ENCODE data around the gene PROSER3.
"Not testable (repeated sequence)": the region's sequence is repeated elsewhere in the genome, so short reads cannot be mapped to it uniquely, and the experiment has no call there.

The PROSER3 gene

GRCh38 chr19:35722897-35723296 is 35.1 kb upstream of the PROSER3 start:
- no peak for DNase-seq

GRCh38 chr19:35723671-35724070 is 34.3 kb upstream of the PROSER3 start:
- no peak for DNase-seq

GRCh38 chr19:35724132-35724531 is 33.8 kb upstream of the PROSER3 start:
- not testable (repeated sequence) for DNase-seq

- DNase-seq: no peak
These were observed 33.4 kb upstream of the PROSER3 start for GRCh38 chr19:35724560-35724959.

GRCh38 chr19:35725216-35725861 is 32.6 kb upstream of the PROSER3 start:
- no peak for DNase-seq

- DNase-seq: no peak
These were observed 30.7 kb upstream of the PROSER3 start for GRCh38 chr19:35727053-35727955.

- DNase-seq: no peak
These were observed 29.8 kb upstream of the PROSER3 start for GRCh38 chr19:35727956-35728706.

GRCh38 chr19:35729021-35729420 is 29.0 kb upstream of the PROSER3 start:
- no peak for DNase-seq

GRCh38 chr19:35729763-35730162 is 28.2 kb upstream of the PROSER3 start:
- no peak for DNase-seq

GRCh38 chr19:35730326-35730725 is 27.6 kb upstream of the PROSER3 start:
- no peak for DNase-seq

- DNase-seq: no peak
These were observed 26.6 kb upstream of the PROSER3 start for GRCh38 chr19:35731353-35731752.

GRCh38 chr19:35731779-35732405 is 26.1 kb upstream of the PROSER3 start:
- DNase-seq: no peak

- DNase-seq: no peak
These were observed 25.3 kb upstream of the PROSER3 start for GRCh38 chr19:35732540-35733179.

GRCh38 chr19:35733180-35734125 is 24.5 kb upstream of the PROSER3 start:
- DNase-seq: no peak

- no peak for DNase-seq
These were observed 23.7 kb upstream of the PROSER3 start for GRCh38 chr19:35734273-35734672.

- no peak for DNase-seq
These were observed 23.1 kb upstream of the PROSER3 start for GRCh38 chr19:35734889-35735288.

- DNase-seq: no peak
These were observed 20.8 kb upstream of the PROSER3 start for GRCh38 chr19:35736913-35737886.

- DNase-seq: no peak
These were observed 19.7 kb upstream of the PROSER3 start for GRCh38 chr19:35738021-35738886.

- DNase-seq: no peak
These were observed 19.1 kb upstream of the PROSER3 start for GRCh38 chr19:35738887-35739229.

Data from NCI-H2171 (cell line).